ENCODE data around the gene CTNNBL1. TPM values are rescaled to one million over a fixed set of nuclear protein-coding genes. Genes with fewer than 3 reads are reported as not detected.

CTNNBL1 gene
- total and polyA plus RNA-seq, 2 of the 4 experiments (the other 2 are of a cell fraction): 29.9 to 34.1 TPM

DNA sequence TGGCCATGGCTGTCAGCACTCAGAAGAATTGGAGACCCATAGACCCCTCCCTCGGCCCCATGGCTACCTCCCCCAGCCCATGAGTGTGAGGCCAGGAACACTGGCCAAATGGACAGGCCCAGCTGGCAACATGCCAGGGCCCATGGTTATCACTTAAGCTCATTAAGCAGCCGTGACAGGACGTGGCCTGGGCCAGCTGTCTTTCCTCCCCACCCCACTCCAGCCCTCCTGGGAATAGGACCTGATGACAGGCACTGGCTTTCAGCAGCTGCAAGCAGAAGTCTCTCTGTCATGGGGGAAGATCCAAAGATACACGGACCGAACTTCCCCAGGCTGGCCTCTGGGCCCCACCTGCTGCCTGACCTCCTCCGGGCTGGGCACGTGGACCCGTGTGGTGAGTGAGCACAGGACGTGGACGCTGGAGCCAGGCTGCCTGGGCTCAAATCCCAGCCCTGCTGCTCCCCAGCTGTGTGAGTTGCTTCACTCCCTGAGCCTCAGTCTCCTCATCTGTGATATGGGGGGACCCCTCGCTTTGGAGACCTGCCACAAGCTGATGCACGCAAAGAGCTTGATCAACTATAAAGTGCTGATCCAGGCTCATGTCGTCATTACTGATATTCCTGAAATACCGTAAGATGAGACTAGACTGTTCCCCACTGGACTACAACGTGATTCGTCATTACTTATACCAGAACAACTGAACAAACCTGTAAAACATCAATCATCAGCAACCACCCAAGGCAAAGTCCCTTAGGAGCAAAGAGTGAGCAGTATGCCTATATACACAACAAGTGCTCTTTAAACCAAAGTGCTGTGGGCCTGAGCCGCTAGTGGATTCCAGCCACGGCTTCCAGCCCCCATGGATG, 187.1 kb downstream of the CTNNBL1 start:
- DNase-seq: no peak
- CTCF ChIA-PET: interaction anchor here (1.8 kb wide), 1 partner anchor 8 kb away, joined by 4 read pairs; no protein-coding TSS in a partner anchor
- no peak overlapping the region for H3K4me3 ChIP-seq (ENCODE audit: insufficient read depth, low read depth, low read length)
- no peak overlapping the region for H3K4me2 ChIP-seq (ENCODE audit: low read depth, low read length)
- no peak overlapping the region for H2AK9ac ChIP-seq (replicated peaks; ENCODE audit: low read depth, low read length, poor library complexity)
- H3K14ac ChIP-seq (replicated peaks; ENCODE audit: low read depth, low read length): no peak overlapping the region
- no peaks in the 10 kb centered on the region for H3K79me1 ChIP-seq (ENCODE audit: low read depth in 1 of 2, low read length in 2 of 2)
- H4K5ac ChIP-seq (ENCODE audit: low read depth, low read length): no peak overlapping the region
- no peaks in the 10 kb centered on the region for H3K9me3 ChIP-seq (ENCODE audit: control insufficient read depth, insufficient read depth, low read length)
- H2BK120ac ChIP-seq (ENCODE audit: low read depth, low read length): no peak overlapping the region
- no peak overlapping the region for H3K18ac ChIP-seq (ENCODE audit: low read depth, low read length)
- no peak overlapping the region for H2AFZ ChIP-seq (replicated peaks; ENCODE audit: low read length, poor library complexity)
- dilution Hi-C loops (cut with HindIII; ENCODE audit: low sequenced_read_pairs, unreplicated experiment) (no loop called here), in situ Hi-C loops (cut with MboI; ENCODE audit: low sequenced_read_pairs) (no loop called here), intact Hi-C loops (cut with micrococcal nuclease) (no loop called here)
- no peak overlapping the region for H2AK5ac ChIP-seq (ENCODE audit: low read depth, low read length)
- no peak overlapping the region for H3K9ac ChIP-seq (ENCODE audit: low read depth, low read length)
- H4K20me1 ChIP-seq (ENCODE audit: insufficient read depth, low read length): no peaks in the 10 kb centered on the region
- no peak overlapping the region for H3K27ac ChIP-seq (ENCODE audit: insufficient read depth, low read length)
- no peak overlapping the region for H3K23ac ChIP-seq (ENCODE audit: low read depth, low read length)
- H3K27me3 ChIP-seq (ENCODE audit: control insufficient read depth, insufficient read depth, low read length): peaks cover 22% of the 10 kb centered on the region
- no peaks in the 10 kb centered on the region for H3K36me3 ChIP-seq (ENCODE audit: control insufficient read depth, insufficient read depth, low read length)
- no peak overlapping the region for H2BK15ac ChIP-seq (ENCODE audit: low read depth, low read length)
- no TSS peak for BruUV-seq (replicated peaks)
- no peak overlapping the region for H3K56ac ChIP-seq (ENCODE audit: extremely low read depth, insufficient read depth, low read length)
- no peak overlapping the region for H3K4ac ChIP-seq (ENCODE audit: low read depth, low read length)
- H4K91ac ChIP-seq (ENCODE audit: insufficient read depth, low read depth, low read length): no peak overlapping the region
- POLR2A ChIA-PET (ENCODE audit: unreplicated experiment): no interaction called here
- no peak overlapping the region for H2BK5ac ChIP-seq (ENCODE audit: low read depth, low read length, poor library complexity, severe bottlenecking)
- H4K8ac ChIP-seq (ENCODE audit: low read depth in 2 of 2, low read length in 2 of 2): no peak overlapping the region
- no peaks in the 10 kb centered on the region for H3K4me1 ChIP-seq (ENCODE audit: control insufficient read depth, insufficient read depth, low read length)
- 61% methylated on average over 8 of the region's 18 CpGs; no CpG with 5 or more reads in 1 of the 2 experiments for WGBS, 2 experiments (ENCODE audit: extremely low coverage in 2 of 2, insufficient read length in 1 of 2)
- H2BK20ac ChIP-seq (ENCODE audit: low read depth, low read length): no peak overlapping the region
- ATAC-seq (ENCODE audit: low read depth): no peak
- no peaks in the 10 kb centered on the region; the same call in 1 of the 2 replicates for H3K9me1 ChIP-seq (ENCODE audit: insufficient read depth, low read length)
- TF ChIP-seq, protein P1, sequence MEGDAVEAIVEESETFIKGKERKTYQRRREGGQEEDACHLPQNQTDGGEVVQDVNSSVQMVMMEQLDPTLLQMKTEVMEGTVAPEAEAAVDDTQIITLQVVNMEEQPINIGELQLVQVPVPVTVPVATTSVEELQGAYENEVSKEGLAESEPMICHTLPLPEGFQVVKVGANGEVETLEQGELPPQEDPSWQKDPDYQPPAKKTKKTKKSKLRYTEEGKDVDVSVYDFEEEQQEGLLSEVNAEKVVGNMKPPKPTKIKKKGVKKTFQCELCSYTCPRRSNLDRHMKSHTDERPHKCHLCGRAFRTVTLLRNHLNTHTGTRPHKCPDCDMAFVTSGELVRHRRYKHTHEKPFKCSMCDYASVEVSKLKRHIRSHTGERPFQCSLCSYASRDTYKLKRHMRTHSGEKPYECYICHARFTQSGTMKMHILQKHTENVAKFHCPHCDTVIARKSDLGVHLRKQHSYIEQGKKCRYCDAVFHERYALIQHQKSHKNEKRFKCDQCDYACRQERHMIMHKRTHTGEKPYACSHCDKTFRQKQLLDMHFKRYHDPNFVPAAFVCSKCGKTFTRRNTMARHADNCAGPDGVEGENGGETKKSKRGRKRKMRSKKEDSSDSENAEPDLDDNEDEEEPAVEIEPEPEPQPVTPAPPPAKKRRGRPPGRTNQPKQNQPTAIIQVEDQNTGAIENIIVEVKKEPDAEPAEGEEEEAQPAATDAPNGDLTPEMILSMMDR (conservative IDR thresholded peaks at IDR 0.05; ENCODE audit: low read depth, low read length): no peak
- no peak for TF ChIP-seq BHLHE40 (IDR thresholded peaks at IDR 0.05; ENCODE audit: low read depth, low read length)
- TF ChIP-seq, protein P2, sequence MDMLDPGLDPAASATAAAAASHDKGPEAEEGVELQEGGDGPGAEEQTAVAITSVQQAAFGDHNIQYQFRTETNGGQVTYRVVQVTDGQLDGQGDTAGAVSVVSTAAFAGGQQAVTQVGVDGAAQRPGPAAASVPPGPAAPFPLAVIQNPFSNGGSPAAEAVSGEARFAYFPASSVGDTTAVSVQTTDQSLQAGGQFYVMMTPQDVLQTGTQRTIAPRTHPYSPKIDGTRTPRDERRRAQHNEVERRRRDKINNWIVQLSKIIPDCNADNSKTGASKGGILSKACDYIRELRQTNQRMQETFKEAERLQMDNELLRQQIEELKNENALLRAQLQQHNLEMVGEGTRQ (IDR thresholded peaks at IDR 0.05; ENCODE audit: low read depth, low read length): no peak
- TF ChIP-seq RFX5 (IDR thresholded peaks at IDR 0.05; ENCODE audit: low read depth, low read length): no peak
- TF ChIP-seq NFE2L2 (IDR thresholded peaks at IDR 0.05; ENCODE audit: low read depth, low read length): no peak
- TF ChIP-seq MAZ (IDR thresholded peaks at IDR 0.05; ENCODE audit: borderline replicate concordance, low read depth, low read length): no peak
- no peak for TF ChIP-seq CHD1 (IDR thresholded peaks at IDR 0.05; ENCODE audit: low read depth, low read length)
- TF ChIP-seq FOS (IDR thresholded peaks at IDR 0.05; ENCODE audit: low read depth, low read length): no peak
- no peak for TF ChIP-seq POLR2A (IDR thresholded peaks at IDR 0.05; ENCODE audit: low read depth, low read length)
- no peak for TF ChIP-seq CEBPB (IDR thresholded peaks at IDR 0.05; ENCODE audit: low read depth, low read length)
- TF ChIP-seq, protein P3, sequence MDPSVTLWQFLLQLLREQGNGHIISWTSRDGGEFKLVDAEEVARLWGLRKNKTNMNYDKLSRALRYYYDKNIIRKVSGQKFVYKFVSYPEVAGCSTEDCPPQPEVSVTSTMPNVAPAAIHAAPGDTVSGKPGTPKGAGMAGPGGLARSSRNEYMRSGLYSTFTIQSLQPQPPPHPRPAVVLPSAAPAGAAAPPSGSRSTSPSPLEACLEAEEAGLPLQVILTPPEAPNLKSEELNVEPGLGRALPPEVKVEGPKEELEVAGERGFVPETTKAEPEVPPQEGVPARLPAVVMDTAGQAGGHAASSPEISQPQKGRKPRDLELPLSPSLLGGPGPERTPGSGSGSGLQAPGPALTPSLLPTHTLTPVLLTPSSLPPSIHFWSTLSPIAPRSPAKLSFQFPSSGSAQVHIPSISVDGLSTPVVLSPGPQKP (IDR thresholded peaks at IDR 0.05; ENCODE audit: borderline replicate concordance, low read depth, low read length): no peak
- no peak for TF ChIP-seq RCOR1 (IDR thresholded peaks at IDR 0.05; ENCODE audit: insufficient replicate concordance, low read length)
- no peak for TF ChIP-seq SMC3 (IDR thresholded peaks at IDR 0.05; ENCODE audit: low read depth, low read length)
- TF ChIP-seq MXI1 (IDR thresholded peaks at IDR 0.05; ENCODE audit: borderline replicate concordance, low read depth, low read length): no peak
- TF ChIP-seq MAFK (IDR thresholded peaks at IDR 0.05; ENCODE audit: low read depth, low read length): no peak
